Measurements from ENCODE around the gene GET4. TPM values are rescaled to one million over a fixed set of nuclear protein-coding genes. Genes with fewer than 3 reads are reported as not detected.

The GET4 gene
- polyA plus RNA-seq, 1 donor (not counting 4 experiments of a cell fraction or from before 2014, with no cell fraction given), result 21.1 TPM

GRCh38 chr7:835021-835420 lies 41.3 kb upstream of the GET4 start:
- Histone ChIP-seq H3K9me3 (ENCODE audit: control insufficient read depth, low read depth, low read length) (no peaks in the 10 kb centered on the region), H3K27ac (ENCODE audit: control insufficient read depth, insufficient read depth, low read length) (peak overlapping the region; percentile 100), H3K9ac (ENCODE audit: control insufficient read depth, extremely low read depth, insufficient read depth, low read length) (peak overlapping the region; percentile 88), H3K9me1 (ENCODE audit: control insufficient read depth, extremely low read depth, insufficient read depth, low read length) (no peaks in the 10 kb centered on the region), H3K4me2 (ENCODE audit: control insufficient read depth, extremely low read depth, insufficient read depth, low read depth, low read length) (peak overlapping the region; percentile 81), H3K4me1 (ENCODE audit: control insufficient read depth, extremely low read depth, insufficient read depth, low read length) (peaks cover 67% of the 10 kb centered on the region), H3K27me3 (ENCODE audit: control insufficient read depth, extremely low read depth, insufficient read depth, low read length) (no peaks in the 10 kb centered on the region), H2AFZ (ENCODE audit: control insufficient read depth, low read length) (no peak overlapping the region), H3K36me3 (ENCODE audit: control insufficient read depth in 2 of 2, extremely low read depth in 1 of 2, insufficient read depth in 2 of 2, low read length in 2 of 2) (peaks cover 9 to 18% of the 10 kb centered on the region in 2 experiments), H3K4me3 (ENCODE audit: control insufficient read depth in 2 of 3, extremely low read depth in 1 of 3, insufficient read depth in 2 of 3, low read depth in 1 of 3, low read length in 3 of 3) (no peak overlapping the region), H4K20me1 (ENCODE audit: control insufficient read depth, extremely low read depth, insufficient read depth, low read length) (no peaks in the 10 kb centered on the region), H3K79me2 (ENCODE audit: control insufficient read depth, insufficient read depth, low read length) (peaks cover 50% of the 10 kb centered on the region)
- FAIRE-seq (no peak), DNase-seq (ENCODE audit: low read depth, low spot score) (no peak)
- TF ChIP-seq CTCF (optimal IDR thresholded peaks at IDR 0.05 in 1 of 3, IDR thresholded peaks at IDR 0.05 in 1 of 3, conservative IDR thresholded peaks at IDR 0.05 in 1 of 3; ENCODE audit: extremely low read depth in 1 of 3, insufficient read depth in 2 of 3, low read length in 3 of 3) (no peak), EZH2 (IDR thresholded peaks at IDR 0.05; ENCODE audit: low read length) (no peak)
- dilution Hi-C loops (cut with MboI; ENCODE audit: extremely low pct_ligation_motif_present, low sequenced_read_pairs), result no loop called here

DNA sequence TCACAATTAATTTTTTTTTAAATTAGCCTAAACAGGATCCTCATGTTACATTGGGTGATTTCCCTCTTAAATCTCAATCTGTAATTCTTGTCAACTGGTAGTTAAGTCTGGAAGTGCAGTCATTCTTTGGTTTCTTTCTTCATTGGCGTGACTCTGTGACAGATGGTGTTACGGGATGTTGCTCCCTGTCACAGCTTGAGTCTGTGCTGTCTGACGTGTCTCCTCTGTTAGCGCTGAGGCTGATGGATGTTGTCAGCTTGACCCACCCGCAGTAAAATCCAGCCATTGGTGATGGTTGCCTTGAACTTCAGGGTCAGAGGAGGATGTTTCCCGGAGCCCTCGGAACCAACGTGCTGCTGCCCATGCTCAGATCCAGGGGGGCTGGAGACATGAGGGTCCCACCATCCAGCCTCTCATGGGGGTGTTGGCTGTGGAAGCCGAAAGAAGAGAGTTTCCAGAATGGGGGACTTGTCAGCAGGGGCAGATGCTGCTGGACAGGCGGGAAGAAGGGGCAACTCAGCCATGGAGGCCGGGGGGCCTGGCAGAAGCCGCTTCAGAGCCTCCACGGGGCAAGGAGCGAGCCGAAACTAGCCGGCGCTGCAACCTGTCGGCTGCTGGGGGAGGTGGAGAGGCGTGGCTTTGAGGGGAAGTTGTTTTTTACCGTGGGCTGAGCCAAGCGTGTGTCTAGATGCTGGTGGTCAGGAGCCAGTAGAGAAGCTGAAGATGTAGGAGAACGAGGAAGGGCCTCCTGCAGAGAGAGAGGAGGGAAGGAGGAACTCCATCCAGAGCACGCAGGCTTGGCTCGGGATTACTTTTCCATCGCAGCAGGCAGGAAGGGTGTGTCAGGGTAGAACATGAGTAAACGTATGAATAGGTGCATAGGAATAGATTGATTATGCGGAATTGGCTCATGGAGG lies 40.6 kb upstream of the GET4 start:
- Histone ChIP-seq H3K36me3 (ENCODE audit: control insufficient read depth in 2 of 2, extremely low read depth in 1 of 2, insufficient read depth in 2 of 2, low read length in 2 of 2) (peaks cover 12 to 21% of the 10 kb centered on the region in 2 experiments), H2AFZ (ENCODE audit: control insufficient read depth, low read length) (no peak overlapping the region), H3K9me1 (ENCODE audit: control insufficient read depth, extremely low read depth, insufficient read depth, low read length) (no peaks in the 10 kb centered on the region), H3K79me2 (ENCODE audit: control insufficient read depth, insufficient read depth, low read length) (peaks cover 47% of the 10 kb centered on the region), H4K20me1 (ENCODE audit: control insufficient read depth, extremely low read depth, insufficient read depth, low read length) (no peaks in the 10 kb centered on the region), H3K27ac (ENCODE audit: control insufficient read depth, insufficient read depth, low read length) (peak overlapping the region; percentile 100), H3K27me3 (ENCODE audit: control insufficient read depth, extremely low read depth, insufficient read depth, low read length) (no peaks in the 10 kb centered on the region), H3K4me3 (ENCODE audit: control insufficient read depth in 2 of 3, extremely low read depth in 1 of 3, insufficient read depth in 2 of 3, low read depth in 1 of 3, low read length in 3 of 3) (peak overlapping the region; percentile 8 to 50 (median 23)), H3K9ac (ENCODE audit: control insufficient read depth, extremely low read depth, insufficient read depth, low read length) (peak overlapping the region; percentile 88), H3K9me3 (ENCODE audit: control insufficient read depth, low read depth, low read length) (no peaks in the 10 kb centered on the region), H3K4me1 (ENCODE audit: control insufficient read depth, extremely low read depth, insufficient read depth, low read length) (peaks cover 60% of the 10 kb centered on the region), H3K4me2 (ENCODE audit: control insufficient read depth, extremely low read depth, insufficient read depth, low read depth, low read length) (peak overlapping the region; percentile 81)
- peak; percentile 61 for FAIRE-seq
- no peak for TF ChIP-seq EZH2 (IDR thresholded peaks at IDR 0.05; ENCODE audit: low read length)
- TF ChIP-seq CTCF (optimal IDR thresholded peaks at IDR 0.05 in 1 of 3, IDR thresholded peaks at IDR 0.05 in 1 of 3, conservative IDR thresholded peaks at IDR 0.05 in 1 of 3; ENCODE audit: extremely low read depth in 1 of 3, insufficient read depth in 2 of 3, low read length in 3 of 3), result peak in 1 of 3 experiments; percentile 2
- DNase-seq (ENCODE audit: low read depth, low spot score), result no peak
- dilution Hi-C loops (cut with MboI; ENCODE audit: extremely low pct_ligation_motif_present, low sequenced_read_pairs), result no loop called here
